Spinal cord (tissue), 10 donors: Measurements from ENCODE around the gene TMEM167B. TPM values are rescaled to one million over a fixed set of nuclear protein-coding genes. Genes with fewer than 3 reads are reported as not detected.
A peak's percentile ranks its signal among the peaks of the same experiment; 100 is the strongest.

Experiments
- DNase-seq, 6 donors: peaks; one replicate each; pipeline versions ENCODE4 v3.0.0 to v3.0.0-alpha.2; 2013 to 2015; ENCODE audit warnings: low spot score in 6 of 6, low read depth in 4 of 6
- H3K27ac ChIP-seq: one replicate; pipeline ENCODE4 v1.5.1; 2013; ENCODE audit warnings: low read depth, low read length, control low read depth
- H3K27me3 ChIP-seq: one replicate; pipeline ENCODE4 v1.6.1; 2013; ENCODE audit warnings: low read length; ENCODE audit not compliant: control insufficient read depth, insufficient read depth
- H3K36me3 ChIP-seq: one replicate; pipeline ENCODE4 v1.6.1; 2013; ENCODE audit warnings: low read length; ENCODE audit not compliant: control insufficient read depth, insufficient read depth
- H3K4me1 ChIP-seq: one replicate; pipeline ENCODE4 v1.6.1; 2013; ENCODE audit warnings: low read length; ENCODE audit not compliant: control insufficient read depth, insufficient read depth
- H3K4me3 ChIP-seq: one replicate; pipeline ENCODE4 v1.5.1; 2013; ENCODE audit warnings: low read depth, low read length, control low read depth
- H3K9me3 ChIP-seq: one replicate; pipeline ENCODE4 v1.6.1; 2013; ENCODE audit warnings: low read length; ENCODE audit not compliant: control insufficient read depth, insufficient read depth
- WGBS: methylation state at CpG from one replicate; pipeline ENCODE4 v1.1.5; 2013; ENCODE audit warnings: missing lambda C conversion rate; ENCODE audit not compliant: insufficient coverage; 5-methylcytosine and 5-hydroxymethylcytosine counted together
- long read RNA-seq, 4 donors: transcript quantifications; one replicate each; lab custom pipeline, GENCODE V29; 2026
- polyA plus RNA-seq, 2 donors: library from polyadenylated mRNA; unstranded; fragments of 120-200 nt; gene quantifications; one replicate each; pipeline ENCODE4 v1.2.1, GENCODE V29; 2013; ENCODE audit not compliant: insufficient read length in 2 of 2
- total RNA-seq, 2 donors: library from RNA; depleted of rRNA in 1 of 2; stranded (reverse); fragments of 120-200 nt in 1 of 2; fragments of >200 nt in 1 of 2; gene quantifications; one replicate each; pipeline versions ENCODE4 v1.2.3 to v1.2.4, GENCODE V29; 2013 to 2014
- donor health status: healthy.

TMEM167B gene
- 10 to 100 TPM; 45.2 to 51.2 TPM for total RNA-seq
- polyA plus RNA-seq = 10 to 100 TPM; 31.8 to 37.3 TPM
- long read RNA-seq, donor 1, transcript TMEM167B-201 (3 exons, 3,730 nt) = major isoform, 14 of 36 reads
- long read RNA-seq, donor 1, partial matches to known transcripts = 18 of 36 reads
- long read RNA-seq, donor 1, other reads (novel, unspliced or antisense) = 0 of 36 reads
- long read RNA-seq, donor 2, partial matches to known transcripts = 0 of 2 reads
- long read RNA-seq, donor 2, other reads (novel, unspliced or antisense) = 0 of 2 reads
- long read RNA-seq, donor 3, transcript TMEM167B-201 (3 exons, 3,730 nt) = major isoform, 11 of 43 reads
- long read RNA-seq, donor 3, partial matches to known transcripts = 28 of 43 reads
- long read RNA-seq, donor 3, other reads (novel, unspliced or antisense) = 0 of 43 reads
- long read RNA-seq, donor 4, transcript TMEM167B-201 (3 exons, 3,730 nt) = major isoform, 8 of 15 reads
- long read RNA-seq, donor 4, partial matches to known transcripts = 6 of 15 reads
- long read RNA-seq, donor 4, other reads (novel, unspliced or antisense) = 0 of 15 reads

- peak within 1 kb of the TSS; percentile 99 for H3K27ac ChIP-seq
- peak in 5 of 6 donors; percentile 86 to 98 (median 88) for DNase-seq
- peak within 1 kb of the TSS; percentile 99 for H3K4me3 ChIP-seq
- WGBS = 12% methylated on average over 51 of the region's 67 CpGs
- no peaks in the 10 kb centered on the region for H3K9me3 ChIP-seq
- peaks cover 19% of the 10 kb centered on the region for H3K4me1 ChIP-seq
- peaks cover 15% of the 10 kb centered on the region for H3K36me3 ChIP-seq
- H3K27me3 ChIP-seq = no peaks in the 10 kb centered on the region
Measured at GRCh38 chr1:109090196-109091077, at the start of gene TMEM167B. Gene TMEM167B (plus strand): TSS chr1:109090764. CDS start chr1:109090873, 109 bp downstream.

- peak overlapping the region; percentile 91 for H3K27ac ChIP-seq
- H3K4me3 ChIP-seq = peak overlapping the region; percentile 95
- peaks cover 7% of the 10 kb centered on the region for H3K4me1 ChIP-seq
- no peaks in the 10 kb centered on the region for H3K27me3 ChIP-seq
- 0% methylated on average over 39 of the region's 44 CpGs for WGBS
- peaks cover 3% of the 10 kb centered on the region for H3K36me3 ChIP-seq
- H3K9me3 ChIP-seq = no peaks in the 10 kb centered on the region
- peak; percentile 24 to 89 (median 43) for DNase-seq
Measured at GRCh38 chr1:109040989-109041620, 49.5 kb upstream of the TMEM167B start.

- peak; percentile 75 to 98 (median 90) for DNase-seq
- H3K27ac ChIP-seq = peak within 1 kb of the TSS; percentile 91
- peak within 1 kb of the TSS; percentile 95 for H3K4me3 ChIP-seq
- 0% methylated on average over 80 of the region's 90 CpGs for WGBS
- no peaks in the 10 kb centered on the region for H3K27me3 ChIP-seq
- H3K4me1 ChIP-seq = peaks cover 7% of the 10 kb centered on the region
- no peaks in the 10 kb centered on the region for H3K9me3 ChIP-seq
- H3K36me3 ChIP-seq = no peaks in the 10 kb centered on the region
Measured at GRCh38 chr1:109041621-109042468, 48.7 kb upstream of the TMEM167B start, which contains the start of gene WDR47. Gene WDR47 (minus strand): TSS chr1:109042102. CDS start chr1:109023512, 18,590 bp downstream.

- Histone ChIP-seq H3K27me3 (no peaks in the 10 kb centered on the region), H3K4me1 (no peaks in the 10 kb centered on the region), H3K4me3 (no peak overlapping the region), H3K27ac (no peak overlapping the region), H3K9me3 (no peaks in the 10 kb centered on the region), H3K36me3 (no peaks in the 10 kb centered on the region)
- no CpG with 5 or more reads among the region's 1 CpG for WGBS
- DNase-seq = no peak
Measured at GRCh38 chr1:109045595-109045994, 45.0 kb upstream of the TMEM167B start.

- Histone ChIP-seq H3K27me3 (no peaks in the 10 kb centered on the region), H3K4me1 (no peaks in the 10 kb centered on the region), H3K36me3 (no peaks in the 10 kb centered on the region), H3K4me3 (no peak overlapping the region), H3K27ac (no peak overlapping the region), H3K9me3 (no peaks in the 10 kb centered on the region)
- DNase-seq = no peak
- WGBS = 72% methylated on average over 3 of the region's 4 CpGs
Measured at GRCh38 chr1:109046671-109047070, 43.9 kb upstream of the TMEM167B start.

GRCh38 chr1:109047339-109047738, 43.2 kb upstream of the TMEM167B start:
- Histone ChIP-seq H3K36me3 (no peaks in the 10 kb centered on the region), H3K4me3 (no peak overlapping the region), H3K27ac (no peak overlapping the region), H3K27me3 (no peaks in the 10 kb centered on the region), H3K9me3 (no peaks in the 10 kb centered on the region), H3K4me1 (no peaks in the 10 kb centered on the region)
- 81% methylated on average over 2 of the region's 6 CpGs for WGBS
- DNase-seq = no peak

- Histone ChIP-seq H3K27ac (no peak overlapping the region), H3K4me3 (no peak overlapping the region), H3K4me1 (no peaks in the 10 kb centered on the region), H3K9me3 (no peaks in the 10 kb centered on the region), H3K27me3 (no peaks in the 10 kb centered on the region), H3K36me3 (no peaks in the 10 kb centered on the region)
- DNase-seq = no peak
- 29% methylated on average over 1 of the region's 2 CpGs for WGBS
Measured at GRCh38 chr1:109048335-109048734, 42.2 kb upstream of the TMEM167B start.

GRCh38 chr1:109050228-109050995, 40.2 kb upstream of the TMEM167B start:
- no peaks in the 10 kb centered on the region for H3K4me1 ChIP-seq
- no peak for DNase-seq
- no peaks in the 10 kb centered on the region for H3K27me3 ChIP-seq
- H3K36me3 ChIP-seq = no peaks in the 10 kb centered on the region
- H3K9me3 ChIP-seq = no peaks in the 10 kb centered on the region
- no peak overlapping the region for H3K4me3 ChIP-seq
- no peak overlapping the region for H3K27ac ChIP-seq
- 94% methylated on average over 5 of the region's 7 CpGs for WGBS
